GM19452 (cell line): ENCODE results near the gene OR7G1.
"Not testable (repeated sequence)": the region's sequence is repeated elsewhere in the genome, so short reads cannot be mapped to it uniquely, and the experiment has no call there.

ENCODE experiments used
- ATAC-seq: cut with Tn5 transposase; IDR thresholded peaks from one replicate; pipeline ENCODE4 v1.9.1; 2021; ENCODE audit not compliant: unreplicated experiment

The OR7G1 gene

DNA sequence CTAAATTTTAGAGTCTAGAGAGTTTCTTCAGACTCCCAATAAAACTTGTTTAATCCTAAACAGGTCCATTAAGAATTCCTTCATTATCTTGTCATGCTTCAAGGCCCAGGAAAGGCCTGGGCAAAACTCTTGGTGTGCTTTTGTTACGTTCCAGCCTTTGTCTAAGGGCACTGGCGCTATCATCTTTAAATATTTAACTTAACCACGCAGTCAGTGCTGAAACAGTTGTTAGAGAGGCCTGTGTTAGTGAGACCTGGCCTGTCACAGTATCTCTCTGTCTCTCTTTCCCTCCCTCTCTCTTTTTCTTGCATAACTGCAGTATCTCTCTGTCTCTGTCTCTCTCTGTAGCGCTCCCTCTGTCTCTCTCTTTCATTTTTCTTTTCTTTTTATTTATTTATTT, 36.9 kb downstream of the OR7G1 start:
- ATAC-seq: no peak

- ATAC-seq: no peak
Observed at GRCh38 chr19:9076901-9077300, 38.7 kb downstream of the OR7G1 start.

DNA sequence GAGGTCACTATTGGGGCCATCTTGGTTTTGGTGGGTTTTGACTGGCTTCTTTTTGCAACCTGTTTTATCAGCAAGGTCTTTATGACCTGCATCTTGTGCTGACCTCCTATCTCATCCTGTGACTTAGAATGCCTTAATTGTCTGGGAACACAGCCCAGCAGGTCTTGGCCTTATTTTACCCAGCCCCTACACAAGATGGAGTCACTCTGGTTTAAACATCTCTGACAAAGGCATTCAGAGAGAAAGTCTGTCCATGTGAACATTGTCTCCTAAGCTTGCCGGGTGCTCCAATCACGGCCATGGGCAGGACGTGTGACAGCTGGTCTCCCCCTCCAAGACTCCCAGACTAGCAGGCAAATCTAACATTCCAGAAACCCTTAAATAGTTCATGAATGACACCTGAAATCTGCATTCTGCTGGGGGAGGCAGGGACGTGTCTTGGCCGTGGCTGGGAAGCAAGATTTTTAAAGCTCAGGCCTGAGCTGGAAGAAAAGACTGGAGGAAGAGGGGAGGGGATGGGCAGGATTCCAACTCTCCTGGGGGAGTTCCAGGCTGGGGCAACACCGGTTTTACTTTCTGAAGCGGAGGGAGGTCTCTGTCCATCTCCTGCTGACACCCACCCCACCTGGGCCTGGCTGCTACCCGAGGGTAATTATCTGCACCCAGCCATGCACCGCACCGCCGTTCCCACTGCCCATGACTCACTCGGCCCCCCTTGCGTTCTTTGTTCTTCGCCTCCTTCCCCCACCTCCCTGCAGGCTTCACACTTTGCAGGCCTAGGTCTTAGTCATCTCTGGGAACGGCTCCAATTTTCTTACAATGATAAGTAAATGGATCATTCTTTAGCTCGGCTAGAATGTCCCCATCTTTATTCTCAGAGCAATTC, 40.3 kb downstream of the OR7G1 start:
- ATAC-seq: no peak

DNA sequence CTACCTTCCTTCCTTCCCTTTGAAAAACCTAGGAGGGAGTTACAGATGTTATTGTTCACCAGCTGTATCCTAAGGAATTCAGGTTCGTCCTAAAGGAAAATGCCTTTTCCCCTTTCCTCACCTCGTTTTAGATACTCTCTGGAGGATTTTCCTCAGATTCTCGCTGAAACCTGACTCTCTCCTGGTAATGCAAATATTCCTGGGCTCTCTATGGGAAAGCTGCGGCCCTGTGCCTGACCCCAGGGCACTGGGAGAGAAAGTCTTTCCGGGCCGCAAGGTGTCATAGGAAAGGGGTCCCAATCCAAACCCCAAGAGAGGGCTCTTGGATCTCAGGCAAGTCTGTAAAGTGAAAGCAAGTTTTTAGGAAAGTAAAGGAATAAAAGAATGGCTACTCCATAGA, 41.8 kb downstream of the OR7G1 start:
- no peak for ATAC-seq

- ATAC-seq: not testable (repeated sequence)
Observed at GRCh38 chr19:9071720-9072119, 43.8 kb downstream of the OR7G1 start.

DNA sequence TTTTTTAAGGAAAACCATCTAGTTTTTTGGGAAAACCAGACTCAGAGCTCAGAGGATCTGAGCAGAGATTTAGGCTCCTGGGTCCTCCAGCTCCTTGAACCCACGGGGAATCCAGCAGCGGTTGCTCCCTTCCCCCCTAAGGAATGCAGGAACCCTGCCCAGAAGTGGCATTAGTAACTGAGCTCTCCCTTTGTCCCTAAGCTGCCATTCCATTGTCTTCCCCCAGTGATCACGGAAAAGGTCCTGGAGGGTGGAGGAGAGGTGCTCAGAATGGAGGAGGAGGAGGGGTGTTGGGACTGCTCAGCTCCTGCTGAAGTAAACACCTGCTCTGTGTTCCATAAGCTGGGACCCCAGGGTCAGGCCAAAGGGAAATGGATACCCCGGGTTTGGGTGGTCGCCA, 45.5 kb downstream of the OR7G1 start:
- no peak for ATAC-seq

DNA sequence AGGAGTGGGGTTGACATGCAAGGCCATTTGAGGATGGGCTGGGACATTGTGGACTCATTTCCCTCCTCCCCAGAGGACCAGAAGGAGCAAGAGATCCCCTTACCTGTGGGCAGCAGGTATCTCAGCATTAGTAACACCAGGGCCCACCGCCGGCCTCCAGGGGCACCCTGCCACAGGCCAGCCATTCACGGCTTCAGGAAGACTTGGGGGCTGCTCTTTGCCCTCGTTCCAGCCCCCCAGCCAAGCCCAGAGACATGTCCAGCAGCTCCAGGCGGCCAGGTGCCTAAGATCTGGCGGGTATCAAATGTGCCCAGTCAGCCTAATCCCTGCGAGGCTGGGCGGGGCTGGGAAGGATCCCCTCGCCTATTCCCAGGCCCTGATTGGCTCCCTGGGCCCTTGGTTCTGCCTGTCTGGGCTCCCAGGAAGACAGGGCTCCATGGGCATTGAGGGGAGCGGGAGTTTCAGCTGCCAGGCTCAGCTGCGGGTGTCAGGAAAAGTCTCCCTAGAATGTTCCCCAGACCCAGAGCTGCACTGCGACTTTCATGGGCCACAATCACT, 50.0 kb downstream of the OR7G1 start:
- ATAC-seq: no peak
